A549 (cell line): ENCODE data around the gene SSR1.

Experiments
- KDM5A ChIP-seq: fragments of 200-600 bp; sonication (generic); IDR thresholded peaks from 2 replicates; pipeline ENCODE4 v1.6.1; 2016; ENCODE audit warnings: antibody characterized with exemption, mild to moderate bottlenecking
- ZFP36 ChIP-seq: fragments of 450-650 bp; IDR thresholded peaks from 2 replicates; pipeline ENCODE4 v1.6.1; 2014; ENCODE audit warnings: borderline replicate concordance; ENCODE audit not compliant: partially characterized antibody
- TF ChIP-seq, protein P1 (sequence below): IDR thresholded peaks from 2 replicates; pipeline ENCODE4 v1.6.1; 2012

DNA sequence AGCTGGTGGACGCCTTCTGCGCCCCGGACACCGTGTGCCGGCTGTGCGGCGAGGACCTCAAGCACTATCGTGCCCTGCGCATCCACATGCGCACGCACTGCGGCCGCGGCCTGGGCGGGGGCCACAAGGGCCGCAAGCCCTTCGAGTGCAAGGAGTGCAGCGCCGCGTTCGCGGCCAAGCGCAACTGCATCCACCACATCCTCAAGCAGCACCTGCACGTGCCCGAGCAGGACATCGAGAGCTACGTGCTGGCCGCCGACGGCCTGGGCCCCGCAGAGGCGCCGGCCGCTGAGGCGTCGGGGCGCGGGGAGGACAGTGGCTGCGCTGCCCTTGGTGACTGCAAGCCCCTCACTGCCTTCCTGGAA, 82.7 kb downstream of the SSR1 start:
- TF ChIP-seq KDM5A = no peak
- TF ChIP-seq ZFP36 = no peak
- TF ChIP-seq, protein P1, sequence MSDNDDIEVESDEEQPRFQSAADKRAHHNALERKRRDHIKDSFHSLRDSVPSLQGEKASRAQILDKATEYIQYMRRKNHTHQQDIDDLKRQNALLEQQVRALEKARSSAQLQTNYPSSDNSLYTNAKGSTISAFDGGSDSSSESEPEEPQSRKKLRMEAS = no peak
